ENCODE measurements around the gene PPM1F.
A peak's percentile ranks its signal among the peaks of the same experiment; 100 is the strongest.
"Not testable (repeated sequence)": the region's sequence is repeated elsewhere in the genome, so short reads cannot be mapped to it uniquely, and the experiment has no call there.

The PPM1F gene

GRCh38 chr22:21876486-21877176 lies 76.0 kb downstream of the PPM1F start:
- H3K4me3 ChIP-seq (ENCODE audit: low read length): no peak overlapping the region
- no peaks in the 10 kb centered on the region for H3K27me3 ChIP-seq (ENCODE audit: insufficient read depth, low read length, poor library complexity)
- H2BK5ac ChIP-seq (ENCODE audit: low read length): no peak overlapping the region
- H3K23ac ChIP-seq (ENCODE audit: low read length): no peak overlapping the region
- no peak overlapping the region for H3K9ac ChIP-seq (ENCODE audit: low read length)
- no peak overlapping the region for H2AK5ac ChIP-seq (ENCODE audit: low read length)
- no peak overlapping the region for H3K4me2 ChIP-seq (ENCODE audit: low read length)
- H3K79me1 ChIP-seq (ENCODE audit: low read length): no peaks in the 10 kb centered on the region
- no peak overlapping the region for H4K5ac ChIP-seq (ENCODE audit: low read length)
- peak; percentile 17 for DNase-seq
- no peak overlapping the region for H2BK120ac ChIP-seq (ENCODE audit: low read depth, low read length)
- H4K8ac ChIP-seq (ENCODE audit: low read depth, low read length): no peak overlapping the region
- no peak overlapping the region for H3K56ac ChIP-seq (ENCODE audit: low read length)
- H3K18ac ChIP-seq (ENCODE audit: low read length): no peak overlapping the region
- no peaks in the 10 kb centered on the region for H3K79me2 ChIP-seq (ENCODE audit: control insufficient read depth, insufficient read depth, low read length)
- H3K27ac ChIP-seq (ENCODE audit: low read depth, low read length): no peak overlapping the region
- H3K4me1 ChIP-seq (ENCODE audit: control insufficient read depth, low read depth, low read length): no peaks in the 10 kb centered on the region
- H3K4ac ChIP-seq (ENCODE audit: low read depth, low read length): no peak overlapping the region
- no peak overlapping the region for H2BK15ac ChIP-seq (replicated peaks; ENCODE audit: low read depth)
- no peaks in the 10 kb centered on the region for H3K36me3 ChIP-seq (ENCODE audit: control insufficient read depth, insufficient read depth, low read length)
- WGBS (ENCODE audit: extremely low coverage, insufficient coverage, low lambda C conversion rate): no CpG with 5 or more reads among the region's 4 CpGs

DNA sequence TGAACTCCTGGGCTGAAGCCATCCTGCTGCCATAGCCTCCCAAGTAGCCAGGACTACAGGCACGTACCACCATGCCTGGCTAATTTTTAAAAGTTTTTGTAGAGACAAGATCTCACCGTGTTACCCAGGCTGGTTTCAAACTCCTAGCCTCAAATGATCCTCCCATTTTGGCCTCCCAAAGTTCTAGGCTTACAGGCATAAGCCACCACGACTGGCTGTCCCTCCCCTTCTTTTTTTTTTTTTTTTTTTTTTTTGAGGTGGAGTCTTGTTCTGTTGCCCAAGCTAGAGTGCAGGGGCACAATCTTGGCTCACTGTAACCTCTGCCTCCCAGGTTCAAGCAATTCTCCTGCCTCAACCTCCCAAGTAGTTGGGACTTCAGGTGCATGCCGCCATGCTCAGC lies 77.7 kb downstream of the PPM1F start:
- H2BK120ac ChIP-seq (ENCODE audit: low read depth, low read length); H2AK5ac ChIP-seq (ENCODE audit: low read length); H2BK15ac ChIP-seq (replicated peaks; ENCODE audit: low read depth); DNase-seq; H3K4me2 ChIP-seq (ENCODE audit: low read length); H4K5ac ChIP-seq (ENCODE audit: low read length); H3K27ac ChIP-seq (ENCODE audit: low read depth, low read length); H3K56ac ChIP-seq (ENCODE audit: low read length); H3K79me2 ChIP-seq (ENCODE audit: control insufficient read depth, insufficient read depth, low read length); H3K27me3 ChIP-seq (ENCODE audit: insufficient read depth, low read length, poor library complexity); H3K4me1 ChIP-seq (ENCODE audit: control insufficient read depth, low read depth, low read length); H2BK5ac ChIP-seq (ENCODE audit: low read length); H3K79me1 ChIP-seq (ENCODE audit: low read length); H3K36me3 ChIP-seq (ENCODE audit: control insufficient read depth, insufficient read depth, low read length); H3K4me3 ChIP-seq (ENCODE audit: low read length); H3K23ac ChIP-seq (ENCODE audit: low read length); H3K18ac ChIP-seq (ENCODE audit: low read length); H4K8ac ChIP-seq (ENCODE audit: low read depth, low read length); H3K4ac ChIP-seq (ENCODE audit: low read depth, low read length); H3K9ac ChIP-seq (ENCODE audit: low read length): not testable (repeated sequence)
- no CpG with 5 or more reads among the region's 4 CpGs for WGBS (ENCODE audit: extremely low coverage, insufficient coverage, low lambda C conversion rate)

- no peak for DNase-seq
- Histone ChIP-seq H3K4me2 (ENCODE audit: low read length) (no peak overlapping the region), H3K27me3 (ENCODE audit: insufficient read depth, low read length, poor library complexity) (no peaks in the 10 kb centered on the region), H2BK15ac (replicated peaks; ENCODE audit: low read depth) (no peak overlapping the region), H2BK5ac (ENCODE audit: low read length) (no peak overlapping the region), H3K79me1 (ENCODE audit: low read length) (no peaks in the 10 kb centered on the region), H3K79me2 (ENCODE audit: control insufficient read depth, insufficient read depth, low read length) (no peaks in the 10 kb centered on the region), H3K56ac (ENCODE audit: low read length) (no peak overlapping the region), H3K23ac (ENCODE audit: low read length) (no peak overlapping the region), H3K4me3 (ENCODE audit: low read length) (no peak overlapping the region), H3K4me1 (ENCODE audit: control insufficient read depth, low read depth, low read length) (no peaks in the 10 kb centered on the region), H4K5ac (ENCODE audit: low read length) (no peak overlapping the region), H2BK120ac (ENCODE audit: low read depth, low read length) (no peak overlapping the region), H4K8ac (ENCODE audit: low read depth, low read length) (no peak overlapping the region), H3K18ac (ENCODE audit: low read length) (no peak overlapping the region), H3K27ac (ENCODE audit: low read depth, low read length) (no peak overlapping the region), H3K36me3 (ENCODE audit: control insufficient read depth, insufficient read depth, low read length) (no peaks in the 10 kb centered on the region), H2AK5ac (ENCODE audit: low read length) (no peak overlapping the region), H3K4ac (ENCODE audit: low read depth, low read length) (no peak overlapping the region), H3K9ac (ENCODE audit: low read length) (no peak overlapping the region)
- WGBS (ENCODE audit: extremely low coverage, insufficient coverage, low lambda C conversion rate): no CpG with 5 or more reads among the region's 7 CpGs
Measured at GRCh38 chr22:21873619-21874018, 79.0 kb downstream of the PPM1F start.

- not testable (repeated sequence) for H2BK120ac ChIP-seq (ENCODE audit: low read depth, low read length); H3K79me1 ChIP-seq (ENCODE audit: low read length); H3K27ac ChIP-seq (ENCODE audit: low read depth, low read length); H3K23ac ChIP-seq (ENCODE audit: low read length); H3K4me2 ChIP-seq (ENCODE audit: low read length); H3K4ac ChIP-seq (ENCODE audit: low read depth, low read length); H3K4me3 ChIP-seq (ENCODE audit: low read length); H3K18ac ChIP-seq (ENCODE audit: low read length); H4K5ac ChIP-seq (ENCODE audit: low read length); H3K27me3 ChIP-seq (ENCODE audit: insufficient read depth, low read length, poor library complexity); H3K79me2 ChIP-seq (ENCODE audit: control insufficient read depth, insufficient read depth, low read length); H4K8ac ChIP-seq (ENCODE audit: low read depth, low read length); H2AK5ac ChIP-seq (ENCODE audit: low read length); H2BK15ac ChIP-seq (replicated peaks; ENCODE audit: low read depth); H3K9ac ChIP-seq (ENCODE audit: low read length); H3K4me1 ChIP-seq (ENCODE audit: control insufficient read depth, low read depth, low read length); H2BK5ac ChIP-seq (ENCODE audit: low read length); H3K36me3 ChIP-seq (ENCODE audit: control insufficient read depth, insufficient read depth, low read length); H3K56ac ChIP-seq (ENCODE audit: low read length); DNase-seq
- WGBS (ENCODE audit: extremely low coverage, insufficient coverage, low lambda C conversion rate): no CpG with 5 or more reads among the region's 4 CpGs
Measured at GRCh38 chr22:21872741-21873140, 79.9 kb downstream of the PPM1F start.

Measured in mesendoderm (in vitro differentiated cells).